AG04449 (cell line): Measurements from ENCODE around the gene NFASC.

Experiments used
- CTCF ChIA-PET: fragments of 350-600 bp; formaldehyde crosslinking; extraction: SDS; loops from one replicate; lab custom pipeline; 2021; ENCODE audit warnings: antibody characterized with exemption; lab: Yijun Ruan, JAX
- POLR2A ChIA-PET: fragments of 400-600, 350-600 bp; formaldehyde crosslinking; extraction: SDS; loops from one replicate; lab custom pipeline; 2020; ENCODE audit warnings: antibody characterized with exemption, inconsistent platforms; lab: Yijun Ruan, JAX
- DNase-seq: peaks from one replicate; pipeline ENCODE4 v3.0.0-alpha.2; 2010; ENCODE audit warnings: low read depth, low spot score
- H3K4me3 ChIP-seq: 2 replicates; pipeline ENCODE4 v1.5.1; 2011; ENCODE audit warnings: low read depth, mild to moderate bottlenecking, control low read depth, low read length
- CTCF ChIP-seq: IDR thresholded peaks from one replicate; pipeline ENCODE4 v1.5.1; 2011; ENCODE audit warnings: mild to moderate bottlenecking, moderate library complexity, low read length, control low read depth, inconsistent platforms; ENCODE audit not compliant: insufficient read depth; ENCODE audit errors: missing control alignments

Gene NFASC

GRCh38 chr1:204987689-204988088 is 117.0 kb downstream of the NFASC start:
- ChIA-PET POLR2A (no interaction called here), CTCF (interaction anchor here (0.7 to 13.0 kb wide), 13 partner anchors 8 to 338 kb away, joined by 3 to 269 read pairs (median 12); partner anchors contain the start of gene RBBP5)
- H3K4me3 ChIP-seq: no peak overlapping the region
- DNase-seq: no peak
- no peak for TF ChIP-seq CTCF

- no peak for DNase-seq
- H3K4me3 ChIP-seq: no peak overlapping the region
- CTCF ChIA-PET: interaction anchor here (0.9 to 13.0 kb wide), 15 partner anchors 8 to 337 kb away, joined by 3 to 269 read pairs (median 13); partner anchors contain the start of gene RBBP5
- POLR2A ChIA-PET: no interaction called here
- no peak for TF ChIP-seq CTCF
These were observed 117.5 kb downstream of the NFASC start for GRCh38 chr1:204988196-204988595.

GRCh38 chr1:204989266-204990058 is 118.8 kb downstream of the NFASC start:
- DNase-seq: peak; percentile 17
- POLR2A ChIA-PET: no interaction called here
- CTCF ChIA-PET: interaction anchor here (0.6 to 13.0 kb wide), 33 partner anchors 10 to 535 kb away, joined by 3 to 269 read pairs (median 6); partner anchors contain the start of gene RBBP5
- H3K4me3 ChIP-seq: no peak overlapping the region
- peak; percentile 98 for TF ChIP-seq CTCF

- no peak for DNase-seq
- POLR2A ChIA-PET: interaction anchor here (0.6 kb wide), 1 partner anchor 155 kb away, joined by 3 read pairs; no protein-coding TSS in a partner anchor
- no peak for TF ChIP-seq CTCF
These were observed 119.5 kb downstream of the NFASC start for GRCh38 chr1:204990059-204990664.

GRCh38 chr1:204990721-204991341 is 120.2 kb downstream of the NFASC start:
- no peak for TF ChIP-seq CTCF
- ChIA-PET POLR2A (interaction anchor here (0.6 kb wide), 1 partner anchor 155 kb away, joined by 3 read pairs; no protein-coding TSS in a partner anchor), CTCF (interaction anchor here (1.1 to 13.0 kb wide), 9 partner anchors 13 to 264 kb away, joined by 3 to 269 read pairs (median 8); partner anchors contain the start of gene RBBP5)
- no peak for DNase-seq
- no peak overlapping the region for H3K4me3 ChIP-seq

More at GRCh38 chr1:204990059-204990664, 119.5 kb downstream of the NFASC start:
- CTCF ChIA-PET: interaction anchor here (0.6 to 13.0 kb wide), 30 partner anchors 10 to 534 kb away, joined by 3 to 269 read pairs (median 8); partner anchors contain the start of gene RBBP5
- H3K4me3 ChIP-seq: no peak overlapping the region
